HG02981 (cell line): ENCODE results near the gene TMEM60.
"Not testable (repeated sequence)": the region's sequence is repeated elsewhere in the genome, so short reads cannot be mapped to it uniquely, and the experiment has no call there.

ENCODE experiments used
- ATAC-seq: cut with Tn5 transposase; IDR thresholded peaks from one replicate; pipeline ENCODE4 v1.9.1; 2021; ENCODE audit warnings: mild to moderate bottlenecking, moderate library complexity; ENCODE audit not compliant: unreplicated experiment

Gene TMEM60

DNA sequence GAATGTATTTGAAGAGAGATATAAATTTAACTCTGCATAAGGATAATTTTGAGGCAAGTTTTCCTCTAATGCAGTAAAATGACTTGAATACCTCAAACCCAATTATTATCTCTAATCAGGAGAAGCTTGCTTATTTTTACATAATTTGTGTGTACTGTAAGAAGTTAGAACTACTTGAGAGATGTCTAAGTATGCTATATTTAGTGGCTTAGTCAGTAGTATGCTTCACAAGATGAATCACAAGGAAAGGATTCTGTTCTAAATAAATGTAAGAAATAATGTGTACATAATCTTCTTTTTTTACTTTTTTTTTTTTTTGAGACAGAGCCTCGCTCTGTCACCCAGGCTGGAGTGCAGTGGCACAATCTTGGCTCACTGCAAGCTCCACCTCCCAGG is 14.1 kb upstream of the TMEM60 start:
- no peak for ATAC-seq

DNA sequence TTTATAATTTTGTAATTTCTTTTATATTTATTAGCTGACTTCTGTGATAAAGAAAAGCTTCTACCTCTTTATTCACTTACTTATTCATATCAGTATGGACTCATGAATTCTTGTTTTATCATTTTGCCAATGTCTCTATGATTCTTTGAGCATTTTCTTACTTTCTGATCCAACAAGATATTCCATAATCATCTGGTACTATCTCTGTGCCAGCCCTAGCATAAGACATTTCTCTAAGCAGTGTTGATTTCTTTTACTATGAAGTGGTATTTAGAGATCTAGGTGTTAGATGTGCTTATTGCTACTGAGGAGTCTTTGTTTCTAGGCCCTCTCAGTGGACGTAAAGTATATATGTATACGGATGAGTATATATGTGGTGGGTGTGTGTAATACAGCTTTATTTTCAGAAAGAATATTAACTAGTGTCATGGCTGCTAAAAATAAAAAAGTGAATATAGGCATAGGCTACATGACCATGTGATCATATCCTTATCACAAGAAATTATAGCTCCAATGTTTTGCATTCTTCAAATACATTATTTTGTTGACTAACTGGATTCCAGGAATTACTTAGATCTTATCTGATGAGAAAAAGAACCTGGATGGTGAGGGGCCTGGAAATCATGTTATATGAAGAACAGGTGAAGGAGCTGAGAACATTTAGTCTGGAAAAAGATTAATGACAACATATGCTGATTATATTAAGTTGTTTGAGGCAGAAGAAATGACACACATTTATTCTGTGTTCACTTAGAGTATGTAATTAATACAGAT is 13.5 kb upstream of the TMEM60 start:
- ATAC-seq, result no peak

DNA sequence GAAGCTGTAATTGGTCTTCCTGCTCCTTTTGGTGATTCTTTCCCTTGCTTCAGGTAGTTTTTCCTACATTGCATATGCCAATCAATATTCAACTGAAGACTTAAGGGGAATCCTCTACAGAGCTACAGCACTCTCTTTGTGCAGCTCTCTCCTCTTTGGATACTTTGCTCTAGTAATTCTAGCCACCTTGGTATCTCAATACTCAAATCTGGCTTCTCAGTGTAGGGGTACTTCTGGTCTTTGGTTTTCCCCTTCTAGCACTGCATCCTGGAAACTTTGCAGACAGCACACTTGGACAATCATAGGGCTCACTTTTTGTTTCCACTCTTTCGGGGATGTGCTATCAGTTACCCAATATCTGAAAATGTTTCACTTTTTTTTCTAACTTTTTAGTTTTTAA is 10.3 kb upstream of the TMEM60 start:
- ATAC-seq, result no peak

DNA sequence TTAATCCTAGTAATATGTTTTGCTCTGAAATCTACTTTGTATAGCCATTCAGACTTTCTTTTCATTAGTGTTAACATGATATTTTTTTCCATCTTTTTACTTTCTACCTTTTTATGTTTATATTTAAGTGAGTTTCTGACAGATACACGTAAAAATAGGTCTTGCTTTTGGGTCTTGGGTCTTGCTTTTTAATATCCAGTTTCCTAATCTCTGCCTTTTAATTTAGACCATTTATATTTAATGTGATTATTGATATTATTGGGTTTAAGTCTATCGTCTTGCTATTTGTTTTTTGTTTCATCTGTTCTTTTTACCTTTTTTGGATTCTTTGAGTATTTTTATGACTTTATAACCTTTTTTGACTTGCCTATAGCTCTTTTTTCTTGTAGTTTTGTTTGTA is 8.2 kb upstream of the TMEM60 start:
- ATAC-seq, result no peak

DNA sequence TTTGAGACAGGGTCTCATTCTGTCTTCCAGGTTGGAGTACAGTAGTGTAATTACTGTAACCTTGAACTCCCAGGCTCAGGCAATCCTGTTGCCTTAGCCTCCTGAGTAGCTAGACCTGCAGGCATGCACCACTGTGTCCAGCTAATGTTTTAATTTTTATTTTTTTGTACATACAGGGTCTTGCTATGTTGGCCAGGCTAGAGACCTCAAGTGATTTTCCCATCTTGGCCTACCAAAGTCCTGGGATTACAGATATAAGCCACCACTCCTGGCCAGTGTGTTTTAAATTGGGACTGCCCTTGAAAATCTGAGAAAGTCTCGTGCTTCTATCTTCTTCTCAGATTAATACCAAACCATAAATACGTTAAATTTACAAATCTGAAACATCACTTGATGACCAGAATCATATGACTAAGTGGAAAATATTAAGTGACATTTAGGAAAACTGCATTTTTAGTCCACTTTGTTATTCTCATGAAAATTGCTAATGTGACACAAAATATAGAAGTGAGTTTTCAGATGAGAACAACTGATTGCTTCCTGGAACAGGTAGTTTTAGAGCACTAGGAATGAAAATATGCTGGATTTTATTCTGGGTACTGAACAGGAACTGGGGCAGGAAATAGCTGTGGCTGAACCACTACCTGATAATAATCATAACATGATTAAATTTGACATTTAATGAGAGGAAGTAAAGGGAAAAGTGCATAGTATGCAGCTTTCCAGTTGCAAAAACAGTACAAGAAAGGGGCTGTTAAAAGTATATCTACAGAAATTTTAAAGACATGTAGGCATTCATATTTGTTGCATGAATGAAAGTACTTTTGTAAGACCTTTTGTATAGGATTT is 4.5 kb upstream of the TMEM60 start:
- ATAC-seq, result no peak

DNA sequence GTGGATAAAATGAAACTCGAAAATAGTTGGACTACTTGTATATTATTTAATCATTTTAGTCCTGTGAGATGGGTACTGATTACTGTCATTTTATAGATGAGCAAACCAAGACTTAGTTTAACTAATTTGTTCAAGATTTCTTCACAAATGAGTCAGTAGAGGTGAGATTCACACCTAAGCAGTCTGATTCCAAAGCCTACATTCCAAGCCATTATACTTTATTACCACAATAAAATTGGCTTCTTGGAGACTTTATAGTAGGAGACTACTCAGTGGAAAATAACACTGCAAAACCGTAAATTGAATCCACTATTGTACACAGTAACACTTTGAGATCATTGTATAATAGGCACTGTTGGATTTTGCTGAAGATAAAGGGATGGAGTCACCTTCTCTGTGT is 2.5 kb upstream of the TMEM60 start:
- ATAC-seq, result no peak

DNA sequence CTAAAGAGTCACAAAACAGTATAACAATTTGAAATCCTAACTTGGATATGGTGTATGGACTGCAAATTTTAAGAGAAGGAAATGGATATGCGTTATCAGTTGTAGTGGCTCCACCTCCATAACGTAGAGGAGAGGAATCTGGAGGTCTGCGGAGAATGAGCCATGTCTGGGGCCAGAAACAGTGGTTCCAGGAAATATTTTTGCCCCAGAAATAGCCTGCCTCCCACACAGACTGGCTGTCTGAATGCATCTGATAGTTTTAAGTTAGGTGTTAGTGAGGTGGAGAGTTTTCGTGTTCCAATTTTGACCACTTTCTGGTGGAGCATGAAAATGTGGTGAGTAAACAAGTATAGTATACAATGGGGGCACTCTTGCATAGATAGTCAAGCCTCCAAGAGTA is 1.9 kb upstream of the TMEM60 start:
- ATAC-seq, result no peak

DNA sequence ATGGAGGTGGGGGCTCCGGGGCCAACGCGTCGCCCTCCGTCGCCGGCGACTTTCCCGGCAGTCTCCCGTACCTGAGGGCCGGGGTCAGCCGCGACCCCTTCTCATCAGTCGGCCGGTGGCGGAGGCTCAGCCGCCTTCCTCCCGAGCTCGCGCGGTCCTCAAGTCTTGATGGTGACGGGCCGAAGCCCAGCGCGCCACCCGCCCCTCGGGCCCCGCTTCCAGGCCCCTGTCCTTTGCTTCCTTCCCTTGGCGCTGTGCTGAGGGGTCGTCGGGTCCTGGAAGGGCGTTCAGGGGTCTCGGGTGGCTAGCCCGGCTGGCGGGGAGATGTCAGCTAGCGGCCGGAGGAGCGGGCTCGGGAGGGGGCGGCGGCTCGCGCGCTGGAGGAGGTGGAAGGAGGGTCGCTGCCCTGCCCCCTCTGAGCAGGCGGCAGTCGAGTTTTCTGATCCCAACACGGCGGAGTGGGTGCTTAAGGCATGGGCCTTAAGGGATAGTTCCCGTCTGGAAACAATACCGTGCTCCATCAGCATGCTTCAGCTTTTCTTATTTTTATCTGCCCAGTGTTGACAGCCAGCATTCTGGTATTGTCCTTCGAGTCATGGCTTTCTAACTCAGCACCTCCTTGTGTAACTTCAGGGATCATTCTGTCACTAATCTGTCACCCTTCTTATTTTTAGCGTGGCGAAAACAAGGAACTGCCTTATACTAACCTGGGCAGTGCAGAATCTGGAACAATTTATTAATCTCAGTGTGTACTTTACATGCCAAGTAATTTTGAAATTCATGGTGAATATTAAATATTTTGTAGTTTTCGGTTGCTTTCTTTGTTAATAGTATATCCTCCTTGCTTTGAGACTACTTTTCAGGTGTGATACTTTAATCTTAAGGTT is 1.1 kb upstream of the TMEM60 start:
- peak; percentile 1 for ATAC-seq

DNA sequence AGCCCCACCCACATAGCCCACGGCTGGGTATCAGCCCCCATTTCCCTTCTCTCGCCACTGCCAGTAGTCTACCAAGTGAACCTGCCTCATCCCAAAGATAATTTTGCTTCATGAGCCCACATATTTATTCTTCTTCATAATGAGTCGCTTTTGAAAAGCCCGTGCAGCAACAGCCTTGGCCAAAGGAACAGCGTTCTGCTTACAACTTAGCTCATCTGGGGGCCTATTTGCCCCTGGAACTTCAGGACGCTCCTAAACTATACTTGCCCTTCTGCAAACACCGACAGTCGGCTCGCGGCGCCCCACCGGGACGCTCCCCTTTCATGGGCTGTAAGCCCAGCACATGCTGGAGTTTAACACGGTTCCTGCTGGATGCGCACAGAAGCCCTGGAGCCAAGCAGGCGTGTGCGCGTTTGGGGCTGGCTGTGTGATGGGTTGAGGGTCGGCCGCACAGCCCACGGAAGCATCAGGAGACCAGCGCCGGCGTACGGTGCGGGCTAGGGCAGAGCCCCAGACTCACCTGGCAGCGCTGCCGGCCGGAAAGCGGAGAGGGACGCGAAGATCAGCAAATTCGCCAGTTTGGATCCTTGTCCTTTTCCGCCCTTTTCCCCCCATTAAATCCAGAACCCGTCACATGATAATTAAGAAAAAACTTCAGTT is 370 bp downstream of the TMEM60 start:
- peak; percentile 32 for ATAC-seq

DNA sequence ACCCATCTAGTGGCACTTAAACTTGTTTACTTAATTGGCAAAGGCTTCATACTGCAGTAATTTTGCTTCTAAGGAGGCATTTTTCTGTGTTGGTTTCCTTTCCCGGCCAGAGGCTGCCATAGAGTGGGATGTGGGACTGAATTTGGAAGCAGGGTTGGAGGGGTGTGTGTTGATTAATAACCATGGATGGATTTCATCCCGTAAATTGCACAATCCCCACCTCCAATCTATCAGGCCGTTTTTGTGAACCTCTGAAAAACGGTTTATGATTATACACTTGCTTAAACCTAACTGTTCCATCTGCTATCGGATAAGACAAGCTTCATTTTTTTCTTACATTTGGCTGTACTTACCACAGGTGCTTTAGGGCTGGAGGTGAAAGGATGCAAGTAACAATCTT is 1.3 kb downstream of the TMEM60 start:
- no peak for ATAC-seq

DNA sequence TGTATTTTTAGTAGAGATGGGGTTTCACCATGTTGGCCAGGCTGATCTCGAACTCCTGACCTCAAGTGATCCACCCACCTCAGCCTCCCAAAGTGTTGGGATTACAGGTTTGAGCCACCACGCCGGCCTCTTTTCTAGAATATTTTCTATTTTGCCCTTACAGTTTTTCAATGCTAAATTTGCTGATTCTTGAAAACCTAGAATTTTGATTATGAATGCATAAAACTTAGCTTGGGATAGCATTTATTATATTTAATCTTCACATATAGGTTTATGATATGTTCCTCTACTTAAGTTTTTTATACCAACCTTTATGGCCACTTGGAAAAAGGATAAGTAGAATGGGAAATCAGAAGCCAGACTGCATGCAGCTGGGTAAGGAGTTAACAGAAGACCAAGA is 2.1 kb downstream of the TMEM60 start:
- no peak for ATAC-seq

DNA sequence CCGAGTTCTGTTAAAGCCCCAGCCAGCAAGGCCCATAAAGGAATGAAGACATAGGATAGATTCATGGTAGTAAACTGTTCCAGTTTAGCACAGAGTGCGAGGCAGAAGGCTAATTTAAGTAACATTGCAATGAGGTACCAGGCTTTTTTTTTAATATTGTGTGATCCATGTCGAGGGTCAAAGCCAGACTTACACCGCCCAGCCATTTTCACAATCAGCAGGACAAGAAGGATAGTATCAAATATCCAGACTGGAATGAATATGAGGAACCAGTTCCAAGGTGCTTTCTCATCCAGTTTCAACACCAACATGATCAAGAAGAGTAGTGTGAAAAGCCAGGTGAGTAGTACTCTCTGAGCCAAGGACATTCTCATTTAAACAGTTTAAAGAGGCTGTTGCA is 4.2 kb downstream of the TMEM60 start:
- no peak for ATAC-seq

DNA sequence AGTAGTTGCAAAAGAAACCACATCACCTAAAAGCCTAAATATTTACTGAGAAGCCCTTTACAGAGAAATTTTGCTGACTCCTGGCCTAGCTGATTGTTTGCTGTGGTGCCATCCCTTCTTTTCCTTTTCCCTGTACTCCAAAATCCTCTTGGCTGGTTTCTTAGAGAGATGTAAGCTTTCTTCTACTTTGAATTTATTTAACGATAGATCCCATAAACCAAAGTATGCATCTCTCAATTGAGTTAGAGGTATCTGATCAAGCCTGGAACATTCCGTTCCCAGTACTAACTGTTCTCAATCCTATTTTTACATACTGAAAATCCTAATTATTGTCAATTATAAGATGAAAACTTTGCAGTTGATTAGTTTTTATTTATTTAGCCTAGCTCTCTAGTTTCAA is 6.3 kb downstream of the TMEM60 start:
- ATAC-seq, result no peak

DNA sequence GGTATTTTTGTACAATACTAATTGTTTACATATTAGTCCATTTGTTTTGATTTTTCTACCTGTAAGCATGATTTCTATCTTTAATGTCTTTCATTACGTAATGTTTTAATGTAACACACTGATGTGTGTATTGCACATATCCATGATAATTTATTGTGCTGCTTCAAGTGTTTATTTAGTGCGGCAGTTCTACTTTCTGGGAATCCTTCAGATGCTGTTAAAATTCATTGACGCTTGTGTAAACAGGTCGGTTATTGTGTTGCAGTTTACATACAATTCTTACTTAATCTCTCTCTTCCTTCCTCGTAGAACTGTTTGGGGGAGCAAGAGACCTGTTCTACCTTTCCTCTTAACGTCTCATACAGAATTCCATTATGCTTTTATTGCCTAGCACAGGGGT is 6.9 kb downstream of the TMEM60 start:
- ATAC-seq, result no peak

DNA sequence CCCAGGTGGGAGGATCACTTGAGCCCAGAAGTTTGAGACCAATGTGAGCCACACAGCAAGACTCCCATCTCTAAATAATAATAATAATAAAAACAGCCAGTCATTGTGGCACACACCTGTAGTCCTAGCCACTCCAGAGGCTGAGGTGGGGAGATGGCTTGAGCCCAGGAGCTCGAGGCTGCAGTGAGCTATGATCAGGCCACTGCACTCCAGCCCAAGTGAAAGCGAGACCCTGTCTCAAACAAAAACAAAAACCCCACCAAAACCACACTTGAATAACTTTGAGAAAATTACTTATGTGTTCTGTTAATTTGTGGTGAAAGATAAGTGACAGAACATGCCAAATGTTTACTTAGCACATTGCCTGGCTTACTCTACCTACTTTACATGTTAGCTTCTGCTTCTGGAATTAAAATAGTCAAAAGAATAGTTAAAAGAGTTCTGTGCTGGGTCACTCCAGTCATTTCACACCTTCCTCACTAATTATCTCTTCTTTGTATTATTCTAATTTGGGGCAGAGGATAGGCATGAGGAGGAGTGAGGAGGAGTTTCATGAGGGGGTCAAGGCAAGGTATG is 9.8 kb downstream of the TMEM60 start:
- ATAC-seq, result peak; percentile 45

DNA sequence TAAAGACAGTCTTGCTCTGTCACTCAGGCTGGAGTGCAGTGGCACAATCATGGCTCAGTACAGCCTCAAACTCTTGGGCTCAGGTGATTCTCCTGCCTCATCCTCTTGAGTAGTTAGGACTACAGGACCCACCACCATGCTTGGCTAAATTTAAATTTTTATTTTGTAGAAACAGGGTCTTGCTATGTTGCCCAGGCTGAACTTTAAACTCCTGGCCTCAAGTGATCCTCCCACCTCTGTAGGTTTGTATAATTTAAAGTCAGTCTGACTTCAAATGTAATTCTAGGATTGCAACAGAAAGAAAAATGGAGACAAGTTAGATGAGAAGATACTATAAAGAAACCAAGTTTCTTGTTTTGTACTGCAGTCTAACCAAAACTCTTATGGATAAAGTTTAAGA is 11.5 kb downstream of the TMEM60 start:
- no peak for ATAC-seq

DNA sequence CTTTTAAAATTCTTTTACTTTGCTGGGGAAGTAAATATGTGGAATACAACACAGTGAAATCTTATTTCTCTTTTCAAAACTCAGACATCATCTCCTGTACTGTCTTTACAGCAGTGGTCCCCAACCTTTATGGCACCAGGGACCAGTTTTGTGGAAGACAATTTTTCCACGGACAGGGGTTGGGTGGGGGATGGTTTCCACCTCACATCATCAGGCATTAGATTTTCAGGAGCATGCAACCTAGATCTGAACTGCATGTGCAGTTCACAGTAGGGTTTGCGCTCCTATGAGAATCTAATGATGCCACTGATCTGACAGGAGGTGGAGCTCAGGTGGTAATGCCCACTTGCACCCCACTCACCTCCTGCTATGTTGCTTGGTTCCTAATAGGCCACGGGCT is 12.2 kb downstream of the TMEM60 start:
- no peak for ATAC-seq

DNA sequence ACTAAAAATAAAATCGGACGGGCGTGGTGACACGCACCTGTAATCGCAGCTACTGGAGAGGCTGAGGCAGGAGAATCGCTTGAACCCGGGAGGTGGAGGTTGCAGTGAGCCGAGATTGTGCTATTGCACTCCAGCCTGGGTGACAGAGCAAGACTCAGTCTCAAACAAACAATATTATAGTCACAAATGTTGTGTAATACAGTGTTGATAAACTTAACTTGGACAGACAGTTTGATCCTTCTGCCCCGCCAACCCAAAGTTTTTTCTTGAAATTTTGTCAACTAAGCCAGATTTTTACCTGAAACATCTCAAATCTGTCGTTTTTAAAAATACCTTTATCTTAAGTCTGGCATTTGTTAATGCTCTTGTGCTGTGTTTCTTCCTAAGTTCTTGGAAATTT is 13.8 kb downstream of the TMEM60 start:
- not testable (repeated sequence) for ATAC-seq

DNA sequence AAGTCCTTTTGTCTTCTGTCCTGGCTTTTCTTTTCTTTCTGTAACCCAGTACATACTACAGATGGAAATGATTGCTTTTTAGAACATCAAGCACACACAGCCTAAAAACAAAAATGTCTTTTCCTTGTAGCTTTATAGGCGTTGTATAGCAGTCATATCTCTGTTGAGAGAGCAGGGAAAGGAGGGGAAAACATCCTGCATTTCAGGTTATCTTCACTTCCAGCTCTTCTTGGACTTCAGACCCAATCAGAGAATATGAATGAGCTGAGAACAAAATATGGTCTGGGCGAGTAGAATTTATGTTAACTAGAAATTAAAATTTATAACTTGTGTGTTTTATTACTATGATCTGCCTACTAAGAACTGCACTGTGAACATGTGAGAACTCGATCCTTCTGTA is 14.7 kb downstream of the TMEM60 start:
- no peak for ATAC-seq

DNA sequence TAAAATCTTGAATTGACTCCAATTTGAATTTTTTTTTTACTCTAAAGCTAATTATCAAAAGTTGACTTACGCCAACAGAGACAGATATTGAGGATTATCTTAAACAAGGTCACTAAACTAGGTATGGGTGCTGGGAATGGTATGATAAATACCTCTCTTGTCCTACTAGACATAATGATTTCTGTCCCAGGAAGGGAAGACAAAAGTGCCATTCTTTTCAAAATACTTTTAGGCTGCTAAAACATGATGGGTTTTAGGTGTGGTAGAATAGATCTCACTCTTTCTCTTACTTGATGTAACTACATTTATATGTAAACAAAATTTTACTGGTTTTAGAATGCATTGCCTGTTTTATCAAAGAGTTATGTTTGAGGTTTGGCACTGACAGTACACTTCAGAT is 15.1 kb downstream of the TMEM60 start:
- ATAC-seq, result no peak

DNA sequence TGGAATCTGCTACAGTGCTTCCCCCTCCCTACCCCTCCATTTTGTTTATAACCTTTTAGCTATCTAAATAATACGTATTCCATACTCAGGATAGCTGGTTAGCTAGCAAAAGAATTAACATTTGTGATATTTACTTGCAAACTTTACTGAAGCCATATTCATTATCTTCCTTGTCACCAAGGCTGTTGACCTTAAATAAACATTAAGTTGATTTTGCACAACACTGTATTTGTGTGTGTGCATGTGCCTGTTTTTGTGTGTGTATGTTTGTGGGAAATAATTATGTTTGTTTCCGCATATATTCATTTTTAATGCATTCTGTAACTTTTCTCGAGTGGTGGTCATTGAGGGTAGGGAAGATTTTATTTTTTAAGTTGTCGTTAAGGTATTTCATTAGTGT is 15.9 kb downstream of the TMEM60 start:
- no peak for ATAC-seq
